Activated T-cell treated with anti-CD3 and anti-CD28 coated beads for 4 hours (primary cell): ENCODE measurements around the gene PDGFA.
"Not testable (repeated sequence)": the region's sequence is repeated elsewhere in the genome, so short reads cannot be mapped to it uniquely, and the experiment has no call there.

Experiments used
- DNase-seq: peaks from one replicate; pipeline ENCODE4 v3.0.0-alpha.2; 2020

The PDGFA gene

GRCh38 chr7:519484-520390 is at the start of gene PDGFA:
Gene PDGFA, minus strand, starts transcription at chr7:519846. Its CDS starts 845 bp downstream, at chr7:519001.
- no peak for DNase-seq

GRCh38 chr7:568031-568951 is 48.6 kb upstream of the PDGFA start:
- no peak for DNase-seq

GRCh38 chr7:567305-567883 is 47.7 kb upstream of the PDGFA start:
- no peak for DNase-seq

- no peak for DNase-seq
Observed at GRCh38 chr7:566100-566499, 46.5 kb upstream of the PDGFA start.

- DNase-seq, result no peak
Observed at GRCh38 chr7:564176-564865, 44.7 kb upstream of the PDGFA start.

- no peak for DNase-seq
Observed at GRCh38 chr7:563629-564170, 44.1 kb upstream of the PDGFA start.

- no peak for DNase-seq
Observed at GRCh38 chr7:562789-563628, 43.4 kb upstream of the PDGFA start.

- no peak for DNase-seq
Observed at GRCh38 chr7:562374-562675, 42.7 kb upstream of the PDGFA start.

GRCh38 chr7:561631-562373 is 42.2 kb upstream of the PDGFA start:
- DNase-seq, result no peak

GRCh38 chr7:560966-561630 is 41.5 kb upstream of the PDGFA start:
- DNase-seq, result no peak

GRCh38 chr7:559396-559705 is 39.7 kb upstream of the PDGFA start:
- no peak for DNase-seq

GRCh38 chr7:557558-557881 is 37.9 kb upstream of the PDGFA start:
- DNase-seq, result no peak

- no peak for DNase-seq
Observed at GRCh38 chr7:556837-557557, 37.4 kb upstream of the PDGFA start.

- no peak for DNase-seq
Observed at GRCh38 chr7:556291-556826, 36.7 kb upstream of the PDGFA start.

- no peak for DNase-seq
Observed at GRCh38 chr7:555551-556160, 36.0 kb upstream of the PDGFA start.

GRCh38 chr7:553636-554111 is 34.0 kb upstream of the PDGFA start:
- DNase-seq, result no peak

- DNase-seq, result no peak
Observed at GRCh38 chr7:552868-553635, 33.4 kb upstream of the PDGFA start.

GRCh38 chr7:552151-552867 is 32.7 kb upstream of the PDGFA start:
- not testable (repeated sequence) for DNase-seq
